HepG2 (cell line): ENCODE results near the gene GOLT1A. TPM values are rescaled to one million over a fixed set of nuclear protein-coding genes. Genes with fewer than 3 reads are reported as not detected.

Experiments
- BORCS8-MEF2B ChIP-seq: sonication (generic); formaldehyde crosslinking; IDR thresholded peaks from 2 replicates; pipeline ENCODE4 v1.8.0; 2022; ENCODE audit warnings: mild to moderate bottlenecking, missing genetic modification reagents
- CBFB ChIP-seq: sonication (generic); formaldehyde crosslinking; IDR thresholded peaks from 2 replicates; pipeline ENCODE4 v1.4.0; 2020; ENCODE audit warnings: missing genetic modification reagents
- CBX5 ChIP-seq: sonication (generic); formaldehyde crosslinking; IDR thresholded peaks from 2 replicates; pipeline ENCODE4 v1.4.0; 2020; ENCODE audit warnings: missing genetic modification reagents, borderline replicate concordance
- CENPX ChIP-seq: sonication (generic); formaldehyde crosslinking; IDR thresholded peaks from 2 replicates; pipeline ENCODE4 v1.9.0; 2021; ENCODE audit warnings: mild to moderate bottlenecking, missing genetic modification reagents, moderate library complexity
- HOXA9 ChIP-seq: sonication (generic); formaldehyde crosslinking; IDR thresholded peaks from 2 replicates; pipeline ENCODE4 v1.8.1; 2022; ENCODE audit warnings: missing genetic modification reagents, mild to moderate bottlenecking, moderate library complexity, borderline replicate concordance
- KDM6A ChIP-seq: IDR thresholded peaks from 2 replicates; pipeline ENCODE4 v1.6.1; 2016; ENCODE audit warnings: low read depth
- KLF11 ChIP-seq: IDR thresholded peaks from 2 replicates; pipeline ENCODE4 v1.6.1; 2016; ENCODE audit warnings: missing compliant biosample characterization
- MTF2 ChIP-seq: sonication (generic); formaldehyde crosslinking; IDR thresholded peaks from 2 replicates; pipeline ENCODE4 v1.5.0; 2020; ENCODE audit warnings: missing genetic modification reagents, borderline replicate concordance
- RARA ChIP-seq: IDR thresholded peaks from 2 replicates; pipeline ENCODE4 v1.6.1; 2016; ENCODE audit warnings: missing genetic modification reagents, missing compliant biosample characterization
- RBM39 ChIP-seq: fragments of 200-400 bp; formaldehyde crosslinking; IDR thresholded peaks from one replicate; pipeline ENCODE4 v1.6.1; 2018; ENCODE audit warnings: antibody characterized with exemption, mild to moderate bottlenecking, low read depth, low read length; ENCODE audit not compliant: poor library complexity, severe bottlenecking
- SIN3B ChIP-seq: fragments of 150-350 bp; IDR thresholded peaks from 2 replicates; pipeline ENCODE4 v1.6.1; 2014; ENCODE audit warnings: low read length
- ZBTB3 ChIP-seq: sonication (generic); formaldehyde crosslinking; IDR thresholded peaks from 2 replicates; pipeline ENCODE4 v1.4.0; 2020; ENCODE audit warnings: low read depth, mild to moderate bottlenecking, moderate library complexity, missing genetic modification reagents, borderline replicate concordance
- ZKSCAN1 ChIP-seq: fragments of 150-350 bp; IDR thresholded peaks from 2 replicates; pipeline ENCODE4 v1.6.1; 2014; ENCODE audit warnings: low read length
- ZNF10 ChIP-seq: sonication (generic); formaldehyde crosslinking; IDR thresholded peaks from 2 replicates; pipeline ENCODE4 v1.4.0; 2020; ENCODE audit warnings: mild to moderate bottlenecking, low read depth, missing genetic modification reagents, borderline replicate concordance
- ZNF24 ChIP-seq: fragments of 450-650 bp; IDR thresholded peaks from 2 replicates; pipeline ENCODE4 v1.6.1; 2017; ENCODE audit warnings: antibody characterized with exemption, mild to moderate bottlenecking
- polyA plus RNA-seq, 8 experiments: library from polyadenylated mRNA; depleted of rRNA in 3 of 8; stranded (reverse) in 7 of 8; unstranded in 1 of 8; fragments of >200 nt; fragmentation: Illumina TruSeq in 4 of 8; extraction: Trizol in 4 of 8; gene quantifications; 2 replicates each; pipeline versions ENCODE4 v1.2.1 to v1.2.3, GENCODE V29; 2011 to 2016; ENCODE audit warnings: low read depth in 4 of 8, missing spikeins in 1 of 8, mixed read lengths in 1 of 8; ENCODE audit not compliant: insufficient read depth in 1 of 8
- total RNA-seq, 5 experiments: library from RNA; depleted of rRNA; stranded (reverse); fragments of >200 nt; fragmentation: Illumina TruSeq; extraction: Trizol; gene quantifications; 2 replicates each; pipeline ENCODE4 v1.2.3, GENCODE V29; 2016; ENCODE audit warnings: low read depth in 1 of 5
- TF ChIP-seq, protein P1 (sequence below): sonication (generic); formaldehyde crosslinking; IDR thresholded peaks from 2 replicates; pipeline ENCODE4 v1.4.0; 2020; ENCODE audit warnings: missing genetic modification reagents
- TF ChIP-seq, protein P2 (sequence below): sonication (generic); formaldehyde crosslinking; IDR thresholded peaks from 2 replicates; pipeline ENCODE4 v1.5.0; 2020; ENCODE audit warnings: missing genetic modification reagents, mild to moderate bottlenecking, borderline replicate concordance
- TF ChIP-seq, protein P3 (sequence below): IDR thresholded peaks from 2 replicates; pipeline ENCODE4 v1.6.1; 2016; ENCODE audit warnings: missing compliant biosample characterization, missing genetic modification reagents, borderline replicate concordance
- TF ChIP-seq, protein P4 (sequence below): sonication (generic); formaldehyde crosslinking; IDR thresholded peaks from 2 replicates; pipeline ENCODE4 v1.4.0; 2020; ENCODE audit warnings: missing genetic modification reagents, mild to moderate bottlenecking, borderline replicate concordance

Gene GOLT1A
- total and polyA plus RNA-seq, 2 of the 13 experiments (the other 11 are each of a cell fraction or from before 2014, with no cell fraction given), result 25.8 to 28.0 TPM

DNA sequence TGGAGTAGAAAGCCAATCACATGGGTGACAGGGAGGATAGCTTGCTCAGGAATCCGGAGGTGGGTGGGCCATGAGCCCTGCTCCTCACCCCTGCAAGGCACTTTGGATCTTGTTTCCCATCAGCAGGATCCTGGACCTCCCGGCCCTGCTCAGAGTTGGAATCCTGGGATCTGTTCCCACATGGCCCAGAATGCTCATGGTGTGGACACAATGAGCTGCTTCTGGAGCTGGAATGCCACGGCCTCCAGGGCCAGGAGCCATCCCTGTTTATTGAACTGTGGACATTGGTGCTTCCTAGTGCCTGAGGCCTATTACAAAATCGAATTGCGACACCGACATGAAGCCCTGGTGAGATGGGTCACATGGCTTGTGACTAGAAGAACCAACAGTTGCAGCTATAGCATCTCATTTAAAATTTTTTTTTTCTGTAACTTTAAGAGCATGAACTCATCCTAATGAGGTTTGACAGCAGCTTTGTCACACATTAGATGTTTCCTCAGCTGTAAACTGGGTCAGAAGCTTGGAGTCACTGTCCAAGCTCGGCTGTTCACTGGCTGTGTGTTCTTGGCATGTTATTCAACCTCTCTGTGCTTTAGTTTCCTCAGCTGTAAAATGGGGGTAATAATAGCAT, 40.4 kb upstream of the GOLT1A start (continued):
- TF ChIP-seq ZNF10 (no peak), MTF2 (CRISPR knock-in tag) (no peak), ZBTB3 (CRISPR knock-in tag) (no peak), ZKSCAN1 (no peak), KDM6A (CRISPR knock-in tag) (peak; percentile 76), CENPX (CRISPR knock-in tag) (no peak), CBFB (no peak), BORCS8-MEF2B (CRISPR knock-in tag) (peak; percentile 65; the same call in 1 of the 2 replicates), ZNF24 (no peak), SIN3B (no peak), CBX5 (CRISPR knock-in tag) (peak; percentile 90), RBM39 (no peak), HOXA9 (CRISPR knock-in tag) (no peak), RARA (CRISPR knock-in tag) (peak; percentile 77), KLF11 (CRISPR knock-in tag) (no peak; the same call in 1 of the 2 replicates)
- TF ChIP-seq, protein P1, sequence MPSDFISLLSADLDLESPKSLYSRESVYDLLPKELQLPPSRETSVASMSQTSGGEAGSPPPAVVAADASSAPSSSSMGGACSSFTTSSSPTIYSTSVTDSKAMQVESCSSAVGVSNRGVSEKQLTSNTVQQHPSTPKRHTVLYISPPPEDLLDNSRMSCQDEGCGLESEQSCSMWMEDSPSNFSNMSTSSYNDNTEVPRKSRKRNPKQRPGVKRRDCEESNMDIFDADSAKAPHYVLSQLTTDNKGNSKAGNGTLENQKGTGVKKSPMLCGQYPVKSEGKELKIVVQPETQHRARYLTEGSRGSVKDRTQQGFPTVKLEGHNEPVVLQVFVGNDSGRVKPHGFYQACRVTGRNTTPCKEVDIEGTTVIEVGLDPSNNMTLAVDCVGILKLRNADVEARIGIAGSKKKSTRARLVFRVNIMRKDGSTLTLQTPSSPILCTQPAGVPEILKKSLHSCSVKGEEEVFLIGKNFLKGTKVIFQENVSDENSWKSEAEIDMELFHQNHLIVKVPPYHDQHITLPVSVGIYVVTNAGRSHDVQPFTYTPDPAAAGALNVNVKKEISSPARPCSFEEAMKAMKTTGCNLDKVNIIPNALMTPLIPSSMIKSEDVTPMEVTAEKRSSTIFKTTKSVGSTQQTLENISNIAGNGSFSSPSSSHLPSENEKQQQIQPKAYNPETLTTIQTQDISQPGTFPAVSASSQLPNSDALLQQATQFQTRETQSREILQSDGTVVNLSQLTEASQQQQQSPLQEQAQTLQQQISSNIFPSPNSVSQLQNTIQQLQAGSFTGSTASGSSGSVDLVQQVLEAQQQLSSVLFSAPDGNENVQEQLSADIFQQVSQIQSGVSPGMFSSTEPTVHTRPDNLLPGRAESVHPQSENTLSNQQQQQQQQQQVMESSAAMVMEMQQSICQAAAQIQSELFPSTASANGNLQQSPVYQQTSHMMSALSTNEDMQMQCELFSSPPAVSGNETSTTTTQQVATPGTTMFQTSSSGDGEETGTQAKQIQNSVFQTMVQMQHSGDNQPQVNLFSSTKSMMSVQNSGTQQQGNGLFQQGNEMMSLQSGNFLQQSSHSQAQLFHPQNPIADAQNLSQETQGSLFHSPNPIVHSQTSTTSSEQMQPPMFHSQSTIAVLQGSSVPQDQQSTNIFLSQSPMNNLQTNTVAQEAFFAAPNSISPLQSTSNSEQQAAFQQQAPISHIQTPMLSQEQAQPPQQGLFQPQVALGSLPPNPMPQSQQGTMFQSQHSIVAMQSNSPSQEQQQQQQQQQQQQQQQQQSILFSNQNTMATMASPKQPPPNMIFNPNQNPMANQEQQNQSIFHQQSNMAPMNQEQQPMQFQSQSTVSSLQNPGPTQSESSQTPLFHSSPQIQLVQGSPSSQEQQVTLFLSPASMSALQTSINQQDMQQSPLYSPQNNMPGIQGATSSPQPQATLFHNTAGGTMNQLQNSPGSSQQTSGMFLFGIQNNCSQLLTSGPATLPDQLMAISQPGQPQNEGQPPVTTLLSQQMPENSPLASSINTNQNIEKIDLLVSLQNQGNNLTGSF, result no peak
- TF ChIP-seq, protein P2, sequence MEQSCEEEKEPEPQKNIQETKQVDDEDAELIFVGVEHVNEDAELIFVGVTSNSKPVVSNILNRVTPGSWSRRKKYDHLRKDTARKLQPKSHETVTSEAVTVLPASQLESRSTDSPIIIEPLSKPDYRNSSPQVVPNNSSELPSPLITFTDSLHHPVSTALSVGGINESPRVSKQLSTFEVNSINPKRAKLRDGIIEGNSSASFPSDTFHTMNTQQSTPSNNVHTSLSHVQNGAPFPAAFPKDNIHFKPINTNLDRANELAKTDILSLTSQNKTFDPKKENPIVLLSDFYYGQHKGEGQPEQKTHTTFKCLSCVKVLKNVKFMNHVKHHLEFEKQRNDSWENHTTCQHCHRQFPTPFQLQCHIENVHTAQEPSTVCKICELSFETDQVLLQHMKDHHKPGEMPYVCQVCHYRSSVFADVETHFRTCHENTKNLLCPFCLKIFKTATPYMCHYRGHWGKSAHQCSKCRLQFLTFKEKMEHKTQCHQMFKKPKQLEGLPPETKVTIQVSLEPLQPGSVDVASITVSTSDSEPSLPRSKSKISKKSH, result no peak
- TF ChIP-seq, protein P3, sequence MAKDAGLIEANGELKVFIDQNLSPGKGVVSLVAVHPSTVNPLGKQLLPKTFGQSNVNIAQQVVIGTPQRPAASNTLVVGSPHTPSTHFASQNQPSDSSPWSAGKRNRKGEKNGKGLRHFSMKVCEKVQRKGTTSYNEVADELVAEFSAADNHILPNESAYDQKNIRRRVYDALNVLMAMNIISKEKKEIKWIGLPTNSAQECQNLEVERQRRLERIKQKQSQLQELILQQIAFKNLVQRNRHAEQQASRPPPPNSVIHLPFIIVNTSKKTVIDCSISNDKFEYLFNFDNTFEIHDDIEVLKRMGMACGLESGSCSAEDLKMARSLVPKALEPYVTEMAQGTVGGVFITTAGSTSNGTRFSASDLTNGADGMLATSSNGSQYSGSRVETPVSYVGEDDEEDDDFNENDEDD, result peak; percentile 40; the same call in 1 of the 2 replicates
- TF ChIP-seq, protein P4, sequence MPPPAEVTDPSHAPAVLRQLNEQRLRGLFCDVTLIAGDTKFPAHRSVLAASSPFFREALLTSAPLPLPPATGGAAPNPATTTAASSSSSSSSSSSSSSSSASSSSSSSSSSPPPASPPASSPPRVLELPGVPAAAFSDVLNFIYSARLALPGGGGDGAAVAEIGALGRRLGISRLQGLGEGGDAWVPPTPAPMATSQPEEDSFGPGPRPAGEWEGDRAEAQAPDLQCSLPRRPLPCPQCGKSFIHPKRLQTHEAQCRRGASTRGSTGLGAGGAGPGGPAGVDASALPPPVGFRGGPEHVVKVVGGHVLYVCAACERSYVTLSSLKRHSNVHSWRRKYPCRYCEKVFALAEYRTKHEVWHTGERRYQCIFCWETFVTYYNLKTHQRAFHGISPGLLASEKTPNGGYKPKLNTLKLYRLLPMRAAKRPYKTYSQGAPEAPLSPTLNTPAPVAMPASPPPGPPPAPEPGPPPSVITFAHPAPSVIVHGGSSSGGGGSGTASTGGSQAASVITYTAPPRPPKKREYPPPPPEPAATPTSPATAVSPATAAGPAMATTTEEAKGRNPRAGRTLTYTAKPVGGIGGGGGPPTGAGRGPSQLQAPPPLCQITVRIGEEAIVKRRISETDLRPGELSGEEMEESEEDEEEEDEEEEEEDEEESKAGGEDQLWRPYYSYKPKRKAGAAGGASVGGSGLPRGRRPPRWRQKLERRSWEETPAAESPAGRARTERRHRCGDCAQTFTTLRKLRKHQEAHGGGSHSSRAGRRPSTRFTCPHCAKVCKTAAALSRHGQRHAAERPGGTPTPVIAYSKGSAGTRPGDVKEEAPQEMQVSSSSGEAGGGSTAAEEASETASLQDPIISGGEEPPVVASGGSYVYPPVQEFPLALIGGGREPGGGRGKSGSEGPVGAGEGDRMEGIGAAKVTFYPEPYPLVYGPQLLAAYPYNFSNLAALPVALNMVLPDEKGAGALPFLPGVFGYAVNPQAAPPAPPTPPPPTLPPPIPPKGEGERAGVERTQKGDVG, result peak; percentile 65; the same call in 1 of the 2 replicates
